Fibroblast of upper back skin (primary cell): ENCODE results near the gene RUNX3.

Source experiments
- DNase-seq: peaks from one replicate; pipeline ENCODE4 v3.0.0-alpha.2; 2013

RUNX3 gene

GRCh38 chr1:24859063-24860010 is 70.7 kb downstream of the RUNX3 start:
- DNase-seq = no peak

- no peak for DNase-seq
These were observed 71.8 kb downstream of the RUNX3 start for GRCh38 chr1:24858277-24858676.

GRCh38 chr1:24857507-24858133 is 72.5 kb downstream of the RUNX3 start:
- no peak for DNase-seq

GRCh38 chr1:24856787-24857506 is 73.1 kb downstream of the RUNX3 start:
- DNase-seq = no peak

- no peak for DNase-seq
These were observed 74.6 kb downstream of the RUNX3 start for GRCh38 chr1:24855474-24855873.

GRCh38 chr1:24853649-24854048 is 76.4 kb downstream of the RUNX3 start:
- DNase-seq = no peak

- DNase-seq = peak; percentile 78
These were observed 79.7 kb downstream of the RUNX3 start for GRCh38 chr1:24850328-24850920.

GRCh38 chr1:24849672-24850295 is 80.3 kb downstream of the RUNX3 start:
- DNase-seq = peak; percentile 43
